T-helper 9 cell (primary cell): ENCODE results near the gene PCNT.

Experiments used
- DNase-seq: peaks from one replicate; pipeline ENCODE4 v3.0.0-alpha.2; 2020

The PCNT gene

DNA sequence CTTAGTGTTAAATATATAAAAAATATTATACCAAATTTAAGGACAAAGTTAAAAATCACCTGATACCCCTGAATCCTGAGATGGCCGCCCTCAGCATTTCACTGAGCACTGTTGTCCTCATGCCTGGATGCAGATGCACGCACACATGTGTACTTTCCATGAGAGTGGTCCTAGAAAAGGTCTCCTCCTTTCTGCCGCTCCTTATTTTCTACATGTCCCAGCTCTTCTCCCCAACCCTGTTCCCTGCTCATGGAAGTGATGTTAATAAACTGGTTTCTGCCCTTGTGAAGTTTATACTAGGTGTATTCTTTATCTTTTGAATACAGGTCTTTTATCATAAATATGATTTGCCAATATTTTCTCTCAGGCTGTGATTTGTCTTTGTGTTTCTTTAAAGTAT, 167.6 kb downstream of the PCNT start:
- no peak for DNase-seq

DNA sequence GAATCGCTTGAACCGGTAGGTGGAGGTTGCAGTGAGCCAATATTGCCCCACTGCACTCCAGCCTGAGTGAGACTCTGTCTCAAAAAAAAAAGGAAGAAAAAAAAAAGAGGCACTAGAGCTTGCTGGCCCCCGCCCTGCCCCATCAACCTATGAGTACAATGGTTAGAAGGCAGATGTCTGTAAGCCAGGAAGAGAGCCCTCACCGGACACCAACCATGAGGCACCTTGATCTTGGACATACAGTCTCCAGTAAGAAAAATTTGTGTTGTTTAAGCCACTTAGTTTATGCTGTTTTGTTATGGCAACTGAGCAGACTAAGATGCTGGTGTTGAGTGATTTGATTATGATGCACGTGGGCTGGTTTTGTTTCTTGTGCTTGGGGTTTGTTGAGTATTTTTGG, 168.9 kb downstream of the PCNT start:
- no peak for DNase-seq

DNA sequence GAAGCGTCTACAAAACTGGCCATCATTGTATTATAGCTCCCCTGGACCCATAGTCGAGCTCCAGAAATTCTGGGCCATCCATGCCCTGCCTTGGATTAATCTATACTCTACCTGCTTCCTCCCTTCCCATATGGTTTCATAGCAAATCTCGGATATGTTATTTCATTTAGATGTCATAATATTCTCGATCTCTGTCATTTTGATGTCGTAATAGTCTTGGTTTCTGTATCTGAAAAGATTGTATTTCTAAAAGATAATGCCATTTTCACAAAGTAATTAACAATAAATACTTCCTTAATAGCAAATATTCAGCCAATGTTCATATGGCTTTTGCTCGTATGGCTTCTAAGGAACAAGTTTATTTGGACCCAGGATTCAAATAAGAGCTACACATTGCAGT, 169.9 kb downstream of the PCNT start:
- no peak for DNase-seq
